ENCODE data around the gene DDX59. TPM values are rescaled to one million over a fixed set of nuclear protein-coding genes. Genes with fewer than 3 reads are reported as not detected.

The DDX59 gene
- total and polyA plus RNA-seq, 9 of the 15 experiments (the other 6 are each of a cell fraction or from before 2014, with no cell fraction given), result 8.3 to 30.4 (median 19.8) TPM

GRCh38 chr1:200668514-200669313, 993 bp downstream of the DDX59 start (continued):
- TF ChIP-seq HINFP (tag; conservative IDR thresholded peaks at IDR 0.05; ENCODE audit: low read depth), result no peak
- TF ChIP-seq HEY1 (CRISPR knock-in tag; IDR thresholded peaks at IDR 0.05; ENCODE audit: borderline replicate concordance), result 0 out of 2 replicates have a peak, but pooled peaks have one; percentile 7
- peak in 1 of 2 experiments; percentile 6 for TF ChIP-seq AFF1 (IDR thresholded peaks at IDR 0.05; ENCODE audit: low read depth in 1 of 2, partially characterized antibody in 2 of 2)
- TF ChIP-seq ZNF584 (CRISPR knock-in tag; IDR thresholded peaks at IDR 0.05; ENCODE audit: low read depth), result no peak
- TF ChIP-seq ZNF316 (IDR thresholded peaks at IDR 0.05), result no peak
- TF ChIP-seq CBX3 (IDR thresholded peaks at IDR 0.05; ENCODE audit: borderline replicate concordance in 1 of 2, low read length in 2 of 2), result no peak
- no peak for TF ChIP-seq MAX (CRISPR knock-in tag; IDR thresholded peaks at IDR 0.05)
- no peak for TF ChIP-seq NKRF (IDR thresholded peaks at IDR 0.05; ENCODE audit: borderline replicate concordance)
- TF ChIP-seq MAFG (tag; conservative IDR thresholded peaks at IDR 0.05), result no peak
- TF ChIP-seq PBX2 (CRISPR knock-in tag; IDR thresholded peaks at IDR 0.05; ENCODE audit: low read depth), result no peak
- TF ChIP-seq PBX2 (tag; conservative IDR thresholded peaks at IDR 0.05; ENCODE audit: low read depth), result no peak
- TF ChIP-seq ELK3 (CRISPR knock-in tag; IDR thresholded peaks at IDR 0.05), result no peak

Measured in K562 (cell line).